A673 (cell line): Measurements from ENCODE around the gene CNOT1. TPM values are rescaled to one million over a fixed set of nuclear protein-coding genes. Genes with fewer than 3 reads are reported as not detected.

ENCODE experiments used
- BruUV-seq: library from RNA; stranded (reverse); fragments of 400-500 nt; replicated peaks from 2 replicates; lab custom pipeline; 2021; lab: Mats Ljungman, UMichigan
- CTCF ChIA-PET: fragments of 300-600 bp; sonication (Branson Sonifier 250); formaldehyde crosslinking; loops from one replicate; lab custom pipeline; 2022; ENCODE audit warnings: antibody characterized with exemption; lab: Charles Lee
- POLR2A ChIA-PET: fragments of 300-600 bp; sonication (Branson Sonifier 250); formaldehyde crosslinking; loops from one replicate; lab custom pipeline; 2022; ENCODE audit warnings: antibody characterized with exemption; ENCODE audit not compliant: low non-redundant PET; lab: Charles Lee
- DNase-seq: peaks from one replicate; pipeline ENCODE4 v3.0.0-alpha.2; 2015; ENCODE audit warnings: low spot score
- H3K27ac ChIP-seq: fragments of 200-600 bp; sonication (generic); 2 replicates; pipeline ENCODE4 v1.5.1; 2016; ENCODE audit warnings: mixed run types, low read depth, mild to moderate bottlenecking, mixed read lengths, antibody characterized with exemption, low read length; ENCODE audit not compliant: poor library complexity, severe bottlenecking
- H3K27me3 ChIP-seq: fragments of 200-600 bp; sonication (generic); replicated peaks from 2 replicates; pipeline ENCODE4 v1.6.1; 2017; ENCODE audit warnings: mixed run types, low read depth, mild to moderate bottlenecking, mixed read lengths, antibody characterized with exemption, low read length; ENCODE audit not compliant: insufficient read depth, poor library complexity
- H3K36me3 ChIP-seq: fragments of 200-600 bp; sonication (generic); 2 replicates; pipeline ENCODE4 v1.6.1; 2016; ENCODE audit warnings: mixed run types, mild to moderate bottlenecking, mixed read lengths, antibody characterized with exemption, low read length; ENCODE audit not compliant: insufficient read depth, poor library complexity, severe bottlenecking
- H3K4me1 ChIP-seq: fragments of 200-600 bp; sonication (generic); 2 replicates; pipeline ENCODE4 v1.6.1; 2017; ENCODE audit warnings: mixed run types, mild to moderate bottlenecking, mixed read lengths, antibody characterized with exemption, low read length; ENCODE audit not compliant: insufficient read depth, poor library complexity, severe bottlenecking
- H3K4me3 ChIP-seq: fragments of 200-600 bp; sonication (generic); 2 replicates; pipeline ENCODE4 v1.5.1; 2016; ENCODE audit warnings: low read depth, mixed run types, mild to moderate bottlenecking, mixed read lengths, low read length; ENCODE audit not compliant: poor library complexity, severe bottlenecking
- H3K9me3 ChIP-seq: fragments of 200-600 bp; sonication (generic); 2 replicates; pipeline ENCODE4 v1.6.1; 2016; ENCODE audit warnings: mixed run types, low read depth, mild to moderate bottlenecking, mixed read lengths, antibody characterized with exemption, low read length; ENCODE audit not compliant: poor library complexity, severe bottlenecking
- EZH2 ChIP-seq: fragments of 200-600 bp; sonication (generic); IDR thresholded peaks from 2 replicates; pipeline ENCODE4 v1.6.1; 2017; ENCODE audit warnings: borderline replicate concordance, low read depth, mild to moderate bottlenecking, mixed read lengths, antibody characterized with exemption, low read length; ENCODE audit not compliant: poor library complexity, severe bottlenecking
- intact Hi-C: fragments of 100-400 bp; cut with micrococcal nuclease; formaldehyde crosslinking; loops from one replicate; pipeline ENCODE4 v1.10.0; 2022; ENCODE audit not compliant: unreplicated experiment
- total RNA-seq: library from RNA; stranded (reverse); gene quantifications from 2 replicates; pipeline ENCODE4 v1.2.3, GENCODE V29; 2021
- TF ChIP-seq, protein P1 (sequence below): fragments of 300-800, 200-600 bp; sonication (generic); conservative IDR thresholded peaks from 2 replicates; pipeline ENCODE4 v1.5.1; 2017; ENCODE audit warnings: low read depth, mild to moderate bottlenecking, antibody characterized with exemption, low read length, moderate library complexity, mixed read lengths

CNOT1 gene
- total RNA-seq, 1 experiment from 2014 or later: 255 TPM

DNA sequence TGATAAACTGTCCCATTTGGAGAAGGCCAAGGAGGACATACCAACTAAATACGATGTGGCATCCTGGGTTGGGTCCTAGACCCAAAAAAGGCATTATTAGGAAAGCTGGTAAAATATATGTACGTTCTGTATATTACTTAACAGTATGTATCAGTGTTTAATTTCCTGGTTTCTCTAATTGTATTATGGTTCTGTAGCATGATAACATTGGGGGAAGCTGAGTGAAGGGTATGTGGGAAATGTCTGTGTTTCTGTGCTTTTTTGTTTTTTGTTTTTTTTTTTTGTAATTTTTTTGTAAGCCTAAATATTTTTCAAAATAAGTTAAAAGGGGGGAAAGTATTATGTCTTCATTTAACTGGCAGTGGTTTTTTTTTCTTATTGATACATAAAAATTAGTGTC is 151.2 kb downstream of the CNOT1 start:
- Histone ChIP-seq H3K36me3 (no peaks in the 10 kb centered on the region), H3K27ac (no peak overlapping the region), H3K27me3 (peaks cover 5% of the 10 kb centered on the region), H3K9me3 (no peaks in the 10 kb centered on the region), H3K4me1 (no peaks in the 10 kb centered on the region), H3K4me3 (no peak overlapping the region)
- TF ChIP-seq EZH2: no peak
- TF ChIP-seq, protein P1, sequence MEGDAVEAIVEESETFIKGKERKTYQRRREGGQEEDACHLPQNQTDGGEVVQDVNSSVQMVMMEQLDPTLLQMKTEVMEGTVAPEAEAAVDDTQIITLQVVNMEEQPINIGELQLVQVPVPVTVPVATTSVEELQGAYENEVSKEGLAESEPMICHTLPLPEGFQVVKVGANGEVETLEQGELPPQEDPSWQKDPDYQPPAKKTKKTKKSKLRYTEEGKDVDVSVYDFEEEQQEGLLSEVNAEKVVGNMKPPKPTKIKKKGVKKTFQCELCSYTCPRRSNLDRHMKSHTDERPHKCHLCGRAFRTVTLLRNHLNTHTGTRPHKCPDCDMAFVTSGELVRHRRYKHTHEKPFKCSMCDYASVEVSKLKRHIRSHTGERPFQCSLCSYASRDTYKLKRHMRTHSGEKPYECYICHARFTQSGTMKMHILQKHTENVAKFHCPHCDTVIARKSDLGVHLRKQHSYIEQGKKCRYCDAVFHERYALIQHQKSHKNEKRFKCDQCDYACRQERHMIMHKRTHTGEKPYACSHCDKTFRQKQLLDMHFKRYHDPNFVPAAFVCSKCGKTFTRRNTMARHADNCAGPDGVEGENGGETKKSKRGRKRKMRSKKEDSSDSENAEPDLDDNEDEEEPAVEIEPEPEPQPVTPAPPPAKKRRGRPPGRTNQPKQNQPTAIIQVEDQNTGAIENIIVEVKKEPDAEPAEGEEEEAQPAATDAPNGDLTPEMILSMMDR: no peak
- POLR2A ChIA-PET: no interaction called here
- BruUV-seq: no TSS peak
- CTCF ChIA-PET: no interaction called here
- DNase-seq: no peak
- intact Hi-C loops: no loop called here

DNA sequence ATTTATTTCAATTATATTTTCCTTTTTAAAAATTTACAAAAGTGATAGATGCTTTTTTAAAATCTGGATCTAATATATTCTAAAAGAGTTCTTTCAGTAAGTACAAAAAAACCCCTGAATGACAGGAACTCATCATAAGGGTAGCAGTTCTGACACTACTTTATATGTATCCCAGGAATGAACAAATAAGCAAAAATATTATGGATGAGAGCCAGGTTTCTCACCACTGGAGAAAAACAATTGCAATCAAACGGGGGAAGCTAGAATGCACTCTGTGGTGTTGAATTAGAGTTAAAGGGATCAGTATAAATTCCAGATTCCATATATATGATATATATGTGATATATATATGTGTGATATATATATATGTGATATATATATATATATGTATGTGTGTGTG is 152.8 kb downstream of the CNOT1 start:
- Histone ChIP-seq H3K27ac (no peak overlapping the region), H3K4me3 (no peak overlapping the region), H3K9me3 (no peaks in the 10 kb centered on the region), H3K4me1 (no peaks in the 10 kb centered on the region), H3K36me3 (no peaks in the 10 kb centered on the region), H3K27me3 (peaks cover 5% of the 10 kb centered on the region)
- no TSS peak for BruUV-seq
- ChIA-PET CTCF (no interaction called here), POLR2A (no interaction called here)
- intact Hi-C loops: no loop called here
- no peak for DNase-seq
- TF ChIP-seq, protein P1: no peak
- TF ChIP-seq EZH2: no peak

DNA sequence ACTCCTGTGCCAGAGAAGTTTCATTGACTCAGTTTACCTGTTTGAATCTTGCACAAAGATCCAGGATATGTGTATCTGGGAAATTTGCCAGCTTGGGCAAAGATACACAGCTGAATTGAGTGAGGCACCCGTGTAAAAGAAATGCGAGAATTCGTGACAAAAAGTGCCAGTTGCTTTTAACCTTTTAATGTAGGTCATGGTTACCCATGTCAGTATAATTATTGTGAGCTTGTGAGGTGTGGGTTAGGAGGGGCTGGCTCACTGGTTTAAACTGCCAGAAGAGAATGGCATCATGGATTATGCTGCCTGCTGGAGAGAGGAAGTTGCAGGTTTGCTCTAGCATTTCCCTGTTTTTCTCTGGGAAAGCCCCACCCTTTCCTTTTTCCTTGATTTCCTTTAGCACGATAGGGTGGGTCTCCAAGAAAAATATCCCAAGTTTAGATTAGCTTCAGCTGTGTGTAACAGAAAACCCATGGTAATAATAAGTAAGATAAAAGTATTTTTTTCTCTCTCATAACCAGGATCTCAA is 154.5 kb downstream of the CNOT1 start:
- no peak overlapping the region for H3K4me3 ChIP-seq
- no peaks in the 10 kb centered on the region for H3K4me1 ChIP-seq
- TF ChIP-seq EZH2: no peak
- TF ChIP-seq, protein P1: no peak
- H3K27ac ChIP-seq: no peak overlapping the region
- no peaks in the 10 kb centered on the region for H3K9me3 ChIP-seq
- BruUV-seq: no TSS peak
- no peak for DNase-seq
- H3K36me3 ChIP-seq: no peaks in the 10 kb centered on the region
- ChIA-PET CTCF (no interaction called here), POLR2A (interaction anchor here (0.6 kb wide), 1 partner anchor 24 kb away, joined by 3 read pairs; no protein-coding TSS in a partner anchor)
- intact Hi-C loops: no loop called here
- H3K27me3 ChIP-seq: peaks cover 5% of the 10 kb centered on the region
